GM18951 (cell line): Measurements from ENCODE around the gene CSK.
"Not testable (repeated sequence)": the region's sequence is repeated elsewhere in the genome, so short reads cannot be mapped to it uniquely, and the experiment has no call there.

Experiments used
- POLR2A ChIP-seq: IDR thresholded peaks from 4 replicates; pipeline ENCODE4 v1.6.1; 2011; ENCODE audit warnings: mild to moderate bottlenecking; ENCODE audit not compliant: insufficient read length, insufficient read depth; ENCODE audit errors: extremely low read depth
- in situ Hi-C: fragments of 300-500 bp; cut with MboI; formaldehyde crosslinking; loops from one replicate; pipeline ENCODE4 v1.12.0; 2022; ENCODE audit warnings: low sequenced_read_pairs, mixed read lengths, inconsistent platforms; ENCODE audit not compliant: unreplicated experiment

The CSK gene

GRCh38 chr15:74781431-74782258, at the start of gene CSK:
Gene CSK, plus strand, starts transcription at chr15:74782080. Its CDS starts 16,218 bp downstream, at chr15:74798298.
- TF ChIP-seq POLR2A = peak; percentile 81
- in situ Hi-C loops = no loop called here

- TF ChIP-seq POLR2A = no peak
- in situ Hi-C loops = no loop called here
Observed at GRCh38 chr15:74732846-74733245, 49.0 kb upstream of the CSK start.

- in situ Hi-C loops = no loop called here
- TF ChIP-seq POLR2A = no peak
Observed at GRCh38 chr15:74733269-74733668, 48.6 kb upstream of the CSK start.

GRCh38 chr15:74735305-74735704, 46.6 kb upstream of the CSK start:
- no peak for TF ChIP-seq POLR2A
- in situ Hi-C loops = no loop called here

- in situ Hi-C loops = not testable (repeated sequence)
Observed at GRCh38 chr15:74738239-74738638, 43.6 kb upstream of the CSK start.

- in situ Hi-C loops = no loop called here
- TF ChIP-seq POLR2A = no peak
Observed at GRCh38 chr15:74742422-74742821, 39.5 kb upstream of the CSK start.

- in situ Hi-C loops = loop anchor here (5.0 kb wide), 1 partner anchor 104 kb away; no protein-coding TSS in a partner anchor
- no peak for TF ChIP-seq POLR2A
Observed at GRCh38 chr15:74746389-74746788, 35.5 kb upstream of the CSK start.

GRCh38 chr15:74748322-74748946, 33.4 kb upstream of the CSK start, which contains the start of gene CYP1A2:
Gene CYP1A2, plus strand, starts transcription at chr15:74748845. Its CDS starts 894 bp downstream, at chr15:74749739.
- in situ Hi-C loops = loop anchor here (5.0 kb wide), 1 partner anchor 106 kb away; no protein-coding TSS in a partner anchor
- no peak for TF ChIP-seq POLR2A

- TF ChIP-seq POLR2A = no peak
- in situ Hi-C loops = loop anchor here (5.0 kb wide), 1 partner anchor 108 kb away; no protein-coding TSS in a partner anchor
Observed at GRCh38 chr15:74749832-74750231, 32.0 kb upstream of the CSK start.

- in situ Hi-C loops = no loop called here
- TF ChIP-seq POLR2A = no peak
Observed at GRCh38 chr15:74750751-74751150, 31.1 kb upstream of the CSK start.

- in situ Hi-C loops = no loop called here
- TF ChIP-seq POLR2A = no peak
Observed at GRCh38 chr15:74752011-74752410, 29.9 kb upstream of the CSK start.

GRCh38 chr15:74752531-74752930, 29.3 kb upstream of the CSK start:
- TF ChIP-seq POLR2A = no peak
- in situ Hi-C loops = no loop called here

- no peak for TF ChIP-seq POLR2A
- in situ Hi-C loops = no loop called here
Observed at GRCh38 chr15:74754593-74755215, 27.2 kb upstream of the CSK start.

GRCh38 chr15:74758736-74759135, 23.1 kb upstream of the CSK start:
- in situ Hi-C loops = no loop called here
- no peak for TF ChIP-seq POLR2A

GRCh38 chr15:74762791-74763150, 19.1 kb upstream of the CSK start:
- no peak for TF ChIP-seq POLR2A
- in situ Hi-C loops = loop anchor here (10.0 kb wide), 1 partner anchor 388 kb away; no protein-coding TSS in a partner anchor
